A673 (cell line): ENCODE data around the gene RASA2. TPM values are rescaled to one million over a fixed set of nuclear protein-coding genes. Genes with fewer than 3 reads are reported as not detected.

Source experiments
- BruUV-seq: library from RNA; stranded (reverse); fragments of 400-500 nt; replicated peaks from 2 replicates; lab custom pipeline; 2021; lab: Mats Ljungman, UMichigan
- CTCF ChIA-PET: fragments of 300-600 bp; sonication (Branson Sonifier 250); formaldehyde crosslinking; loops from one replicate; lab custom pipeline; 2022; ENCODE audit warnings: antibody characterized with exemption; lab: Charles Lee
- POLR2A ChIA-PET: fragments of 300-600 bp; sonication (Branson Sonifier 250); formaldehyde crosslinking; loops from one replicate; lab custom pipeline; 2022; ENCODE audit warnings: antibody characterized with exemption; ENCODE audit not compliant: low non-redundant PET; lab: Charles Lee
- DNase-seq: peaks from one replicate; pipeline ENCODE4 v3.0.0-alpha.2; 2015; ENCODE audit warnings: low spot score
- H3K27ac ChIP-seq: fragments of 200-600 bp; sonication (generic); 2 replicates; pipeline ENCODE4 v1.5.1; 2016; ENCODE audit warnings: mixed run types, low read depth, mild to moderate bottlenecking, mixed read lengths, antibody characterized with exemption, low read length; ENCODE audit not compliant: poor library complexity, severe bottlenecking
- H3K27me3 ChIP-seq: fragments of 200-600 bp; sonication (generic); replicated peaks from 2 replicates; pipeline ENCODE4 v1.6.1; 2017; ENCODE audit warnings: mixed run types, low read depth, mild to moderate bottlenecking, mixed read lengths, antibody characterized with exemption, low read length; ENCODE audit not compliant: insufficient read depth, poor library complexity
- H3K36me3 ChIP-seq: fragments of 200-600 bp; sonication (generic); 2 replicates; pipeline ENCODE4 v1.6.1; 2016; ENCODE audit warnings: mixed run types, mild to moderate bottlenecking, mixed read lengths, antibody characterized with exemption, low read length; ENCODE audit not compliant: insufficient read depth, poor library complexity, severe bottlenecking
- H3K4me1 ChIP-seq: fragments of 200-600 bp; sonication (generic); 2 replicates; pipeline ENCODE4 v1.6.1; 2017; ENCODE audit warnings: mixed run types, mild to moderate bottlenecking, mixed read lengths, antibody characterized with exemption, low read length; ENCODE audit not compliant: insufficient read depth, poor library complexity, severe bottlenecking
- H3K4me3 ChIP-seq: fragments of 200-600 bp; sonication (generic); 2 replicates; pipeline ENCODE4 v1.5.1; 2016; ENCODE audit warnings: low read depth, mixed run types, mild to moderate bottlenecking, mixed read lengths, low read length; ENCODE audit not compliant: poor library complexity, severe bottlenecking
- H3K9me3 ChIP-seq: fragments of 200-600 bp; sonication (generic); 2 replicates; pipeline ENCODE4 v1.6.1; 2016; ENCODE audit warnings: mixed run types, low read depth, mild to moderate bottlenecking, mixed read lengths, antibody characterized with exemption, low read length; ENCODE audit not compliant: poor library complexity, severe bottlenecking
- EZH2 ChIP-seq: fragments of 200-600 bp; sonication (generic); IDR thresholded peaks from 2 replicates; pipeline ENCODE4 v1.6.1; 2017; ENCODE audit warnings: borderline replicate concordance, low read depth, mild to moderate bottlenecking, mixed read lengths, antibody characterized with exemption, low read length; ENCODE audit not compliant: poor library complexity, severe bottlenecking
- intact Hi-C: fragments of 100-400 bp; cut with micrococcal nuclease; formaldehyde crosslinking; loops from one replicate; pipeline ENCODE4 v1.10.0; 2022; ENCODE audit not compliant: unreplicated experiment
- total RNA-seq: library from RNA; stranded (reverse); gene quantifications from 2 replicates; pipeline ENCODE4 v1.2.3, GENCODE V29; 2021
- TF ChIP-seq, protein P1 (sequence below): fragments of 300-800, 200-600 bp; sonication (generic); conservative IDR thresholded peaks from 2 replicates; pipeline ENCODE4 v1.5.1; 2017; ENCODE audit warnings: low read depth, mild to moderate bottlenecking, antibody characterized with exemption, low read length, moderate library complexity, mixed read lengths

RASA2 gene
- total RNA-seq, 1 experiment from 2014 or later, result 17.1 TPM

DNA sequence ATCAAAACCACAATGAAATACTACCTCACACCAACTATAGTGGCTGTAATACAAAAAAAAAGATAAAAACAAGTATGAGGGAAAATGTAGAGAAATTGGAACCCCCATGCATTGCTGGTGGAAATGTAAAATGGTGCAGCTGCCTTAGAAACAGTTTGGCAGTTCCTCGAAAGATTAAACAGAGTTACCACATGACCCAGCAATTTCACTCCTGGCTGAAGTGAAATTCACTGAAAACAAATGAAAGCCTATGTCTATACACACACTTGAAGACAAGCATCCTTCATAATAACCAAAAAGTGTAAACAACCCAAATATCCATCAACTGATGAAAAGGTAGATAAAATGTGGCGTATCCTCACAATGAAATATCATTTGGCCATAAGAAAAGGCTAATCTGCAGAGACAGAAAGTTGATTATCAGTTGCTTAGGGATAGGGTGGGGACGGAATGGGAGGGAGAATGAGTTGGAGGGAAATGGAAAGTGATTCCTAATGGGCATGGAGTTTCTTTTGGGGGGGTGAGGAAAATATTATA is 20.1 kb upstream of the RASA2 start:
- no peak for DNase-seq
- no peaks in the 10 kb centered on the region for H3K9me3 ChIP-seq
- H3K27me3 ChIP-seq, result no peaks in the 10 kb centered on the region
- BruUV-seq, result no TSS peak
- no peaks in the 10 kb centered on the region for H3K4me1 ChIP-seq
- CTCF ChIA-PET, result no interaction called here
- intact Hi-C loops, result loop anchor here (10.0 kb wide), 2 partner anchors 268 to 448 kb away; partner anchors contain the start of gene RNF7
- no peak overlapping the region for H3K4me3 ChIP-seq
- POLR2A ChIA-PET, result no interaction called here
- no peak for TF ChIP-seq EZH2
- TF ChIP-seq, protein P1, sequence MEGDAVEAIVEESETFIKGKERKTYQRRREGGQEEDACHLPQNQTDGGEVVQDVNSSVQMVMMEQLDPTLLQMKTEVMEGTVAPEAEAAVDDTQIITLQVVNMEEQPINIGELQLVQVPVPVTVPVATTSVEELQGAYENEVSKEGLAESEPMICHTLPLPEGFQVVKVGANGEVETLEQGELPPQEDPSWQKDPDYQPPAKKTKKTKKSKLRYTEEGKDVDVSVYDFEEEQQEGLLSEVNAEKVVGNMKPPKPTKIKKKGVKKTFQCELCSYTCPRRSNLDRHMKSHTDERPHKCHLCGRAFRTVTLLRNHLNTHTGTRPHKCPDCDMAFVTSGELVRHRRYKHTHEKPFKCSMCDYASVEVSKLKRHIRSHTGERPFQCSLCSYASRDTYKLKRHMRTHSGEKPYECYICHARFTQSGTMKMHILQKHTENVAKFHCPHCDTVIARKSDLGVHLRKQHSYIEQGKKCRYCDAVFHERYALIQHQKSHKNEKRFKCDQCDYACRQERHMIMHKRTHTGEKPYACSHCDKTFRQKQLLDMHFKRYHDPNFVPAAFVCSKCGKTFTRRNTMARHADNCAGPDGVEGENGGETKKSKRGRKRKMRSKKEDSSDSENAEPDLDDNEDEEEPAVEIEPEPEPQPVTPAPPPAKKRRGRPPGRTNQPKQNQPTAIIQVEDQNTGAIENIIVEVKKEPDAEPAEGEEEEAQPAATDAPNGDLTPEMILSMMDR, result no peak
- H3K36me3 ChIP-seq, result no peaks in the 10 kb centered on the region
- no peak overlapping the region for H3K27ac ChIP-seq

DNA sequence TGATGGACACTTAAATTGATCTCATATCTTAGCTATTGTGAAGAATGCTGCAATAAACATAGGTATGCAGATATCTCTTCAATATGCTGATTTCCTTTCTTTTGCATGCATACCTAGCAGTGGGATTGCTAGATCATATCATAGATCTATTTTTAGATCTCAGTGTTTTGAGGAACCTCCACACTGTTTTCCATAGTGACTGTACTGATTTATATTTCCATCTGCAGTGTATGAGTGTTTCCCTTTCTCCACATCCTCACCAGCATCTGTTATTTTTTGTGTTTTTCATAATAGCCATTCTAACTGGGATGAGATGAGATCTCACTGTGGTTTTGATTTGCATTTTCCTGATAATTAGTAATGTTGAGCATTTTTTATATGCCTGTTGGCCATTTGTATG is 17.1 kb upstream of the RASA2 start:
- H3K4me3 ChIP-seq, result no peak overlapping the region
- no peaks in the 10 kb centered on the region for H3K36me3 ChIP-seq
- BruUV-seq, result no TSS peak
- TF ChIP-seq EZH2, result no peak
- TF ChIP-seq, protein P1, result no peak
- no peak for DNase-seq
- intact Hi-C loops, result loop anchor here (10.0 kb wide), 2 partner anchors 265 to 445 kb away; partner anchors contain the start of gene RNF7
- H3K27me3 ChIP-seq, result no peaks in the 10 kb centered on the region
- H3K4me1 ChIP-seq, result no peaks in the 10 kb centered on the region
- ChIA-PET CTCF (no interaction called here), POLR2A (no interaction called here)
- peaks cover 6% of the 10 kb centered on the region for H3K9me3 ChIP-seq
- no peak overlapping the region for H3K27ac ChIP-seq

DNA sequence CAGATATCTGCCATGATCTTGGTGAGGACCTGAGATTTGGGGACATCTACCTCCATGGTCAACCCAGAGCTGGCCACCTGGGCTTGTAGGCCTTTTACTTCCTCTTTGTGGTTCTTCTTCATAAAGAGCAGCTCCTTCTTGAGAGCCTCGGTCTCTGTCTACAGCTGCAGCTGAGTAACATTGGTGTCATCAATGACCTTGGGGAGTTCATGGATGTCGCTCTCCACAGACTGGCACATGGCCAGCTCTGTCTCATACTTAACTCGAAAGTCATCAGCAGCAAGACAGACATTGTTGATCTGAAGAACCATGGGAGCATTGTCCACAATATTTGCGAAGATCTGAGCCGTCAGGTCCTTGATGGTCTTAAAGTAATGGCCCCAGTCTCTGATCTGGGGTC is 15.7 kb upstream of the RASA2 start:
- Histone ChIP-seq H3K4me1 (no peaks in the 10 kb centered on the region), H3K36me3 (no peaks in the 10 kb centered on the region), H3K4me3 (no peak overlapping the region), H3K27ac (no peak overlapping the region), H3K9me3 (peaks cover 6% of the 10 kb centered on the region), H3K27me3 (no peaks in the 10 kb centered on the region)
- ChIA-PET POLR2A (no interaction called here), CTCF (no interaction called here)
- TF ChIP-seq, protein P1, result no peak
- no peak for TF ChIP-seq EZH2
- DNase-seq, result no peak
- BruUV-seq, result no TSS peak
- intact Hi-C loops, result no loop called here
